K562 (cell line): ENCODE results near the gene ZP3. TPM values are rescaled to one million over a fixed set of nuclear protein-coding genes. Genes with fewer than 3 reads are reported as not detected.

Experiments
- ATAC-seq: fragments of 200-7000 bp; cut with Tn5 transposase; 3 replicates; pipeline ENCODE4 v1.9.1; 2020; ENCODE audit warnings: moderate library complexity
- BruUV-seq: library from RNA; stranded (reverse); fragments of 400-500 nt; replicated peaks from 2 replicates; lab custom pipeline; 2021; lab: Mats Ljungman, UMichigan
- CTCF ChIA-PET: fragments of 300-600 bp; formaldehyde crosslinking; extraction: SDS; loops from one replicate; lab custom pipeline; 2021; ENCODE audit warnings: low intra/inter-chr PET ratio; lab: Yijun Ruan, JAX
- POLR2A ChIA-PET: fragments of 300-600, 350-650 bp; sonication (Branson Sonifier 250); formaldehyde crosslinking; extraction: SDS; loops from one replicate; lab custom pipeline; 2021; ENCODE audit warnings: antibody characterized with exemption, inconsistent platforms; lab: Yijun Ruan, JAX
- DNase-seq, 4 experiments: peaks; one replicate each; pipeline versions ENCODE4 v3.0.0 to v3.0.0-alpha.2; 2011 to 2018; ENCODE audit warnings: low spot score in 3 of 4, mixed read lengths in 3 of 4; ENCODE audit errors: extremely low read depth in 1 of 4
- FAIRE-seq: peaks from 2 replicates; lab custom pipeline; 2011; peaks lifted over from hg19 to GRCh38; lab: Jason Lieb, UNC
- H2AFZ ChIP-seq: 2 replicates; pipeline ENCODE4 v1.6.0; 2011; ENCODE audit warnings: low read depth, low read length, control low read depth, inconsistent platforms
- H3K27ac ChIP-seq: fragments of 200-600 bp; 3 replicates; pipeline ENCODE4 v1.8.0; 2011; ENCODE audit warnings: low read depth, mild to moderate bottlenecking, control low read depth, inconsistent platforms, low read length, moderate library complexity, mixed read lengths; ENCODE audit errors: extremely low read depth
- H3K27me3 ChIP-seq, 2 experiments: fragments of 300-600 bp in 1 of 2; 2 replicates in 1 of 2; 3 replicates in 1 of 2; pipeline versions ENCODE4 v1.6.0 to v1.8.0; 2011; ENCODE audit warnings: inconsistent platforms in 2 of 2, low read length in 2 of 2, mild to moderate bottlenecking in 1 of 2, mixed read lengths in 1 of 2, moderate library complexity in 1 of 2; ENCODE audit not compliant: control insufficient read depth in 2 of 2, insufficient read depth in 2 of 2
- H3K36me3 ChIP-seq: fragments of 300-600 bp; 3 replicates; pipeline ENCODE4 v1.8.0; 2011; ENCODE audit warnings: mild to moderate bottlenecking, low read length, inconsistent platforms; ENCODE audit not compliant: control insufficient read depth, insufficient read depth
- H3K4me1 ChIP-seq, 2 experiments: fragments of 200-600 bp in 1 of 2; replicated peaks in 1 of 2; 2 replicates in 1 of 2; 3 replicates in 1 of 2; pipeline versions ENCODE4 v1.5.1 to v1.8.0; 2011; ENCODE audit warnings: inconsistent platforms in 2 of 2, low read length in 2 of 2, mild to moderate bottlenecking in 1 of 2, mixed read lengths in 1 of 2, moderate library complexity in 1 of 2; ENCODE audit not compliant: control insufficient read depth in 2 of 2, insufficient read depth in 2 of 2
- H3K4me2 ChIP-seq: 2 replicates; pipeline ENCODE4 v1.6.1; 2011; ENCODE audit warnings: low read length, control low read depth, inconsistent platforms, mixed read lengths; ENCODE audit not compliant: insufficient read depth
- H3K4me3 ChIP-seq: fragments of 200-600 bp; sonication (generic), shearing (Covaris generic); 2 replicates; pipeline ENCODE4 v1.5.1; 2016; ENCODE audit warnings: control low read depth, inconsistent platforms
- H3K79me2 ChIP-seq: fragments of 200-600 bp; 3 replicates; pipeline ENCODE4 v1.8.0; 2011; ENCODE audit warnings: low read length, inconsistent platforms; ENCODE audit not compliant: control insufficient read depth, insufficient read depth
- H3K9ac ChIP-seq, 2 experiments: 2 replicates each; pipeline versions ENCODE4 v1.6.0 to v1.6.1; 2011; ENCODE audit warnings: low read depth in 2 of 2, low read length in 2 of 2, control low read depth in 1 of 2, inconsistent platforms in 1 of 2, mild to moderate bottlenecking in 1 of 2, mixed read lengths in 1 of 2; ENCODE audit not compliant: insufficient read depth in 1 of 2
- H3K9me1 ChIP-seq: one replicate; pipeline ENCODE4 v1.6.0; 2011; ENCODE audit warnings: inconsistent platforms, mild to moderate bottlenecking, low read length, moderate library complexity; ENCODE audit not compliant: control insufficient read depth, insufficient read depth
- H3K9me3 ChIP-seq: replicated peaks from 2 replicates; pipeline ENCODE4 v1.5.1; 2011; ENCODE audit warnings: low read depth, low read length, inconsistent platforms; ENCODE audit not compliant: control insufficient read depth, insufficient read depth
- H4K20me1 ChIP-seq: replicated peaks from 2 replicates; pipeline ENCODE4 v1.6.1; 2011; ENCODE audit warnings: low read length, inconsistent platforms, mixed read lengths; ENCODE audit not compliant: control insufficient read depth, insufficient read depth
- ATF1 ChIP-seq, 2 experiments: fragments of 450-650 bp in 1 of 2; IDR thresholded peaks; 2 replicates each; pipeline ENCODE4 v1.6.1; 2016; ENCODE audit warnings: missing compliant biosample characterization in 1 of 2, missing genetic modification characterization in 1 of 2
- CBFA2T2 ChIP-seq: fragments of 450-650 bp; conservative IDR thresholded peaks from 2 replicates; pipeline ENCODE4 v1.6.1; 2017; ENCODE audit warnings: mild to moderate bottlenecking
- CC2D1A ChIP-seq: fragments of 450-650 bp; IDR thresholded peaks from 2 replicates; pipeline ENCODE4 v1.6.1; 2017; ENCODE audit warnings: mild to moderate bottlenecking
- CTBP1 ChIP-seq: fragments of 450-650 bp; IDR thresholded peaks from 2 replicates; pipeline ENCODE4 v1.6.1; 2016; ENCODE audit warnings: borderline replicate concordance
- ELF2 ChIP-seq: fragments of 250-450 bp; sonication (Bioruptor Pico); IDR thresholded peaks from 2 replicates; pipeline ENCODE4 v1.5.0; 2021; ENCODE audit warnings: mild to moderate bottlenecking
- NEUROD1 ChIP-seq: fragments of 150-350 bp; IDR thresholded peaks from 2 replicates; pipeline ENCODE4 v1.6.1; 2014; ENCODE audit warnings: borderline replicate concordance, low read length, low read depth; ENCODE audit not compliant: partially characterized antibody
- NFE2L1 ChIP-seq: fragments of 450-650 bp; IDR thresholded peaks from 2 replicates; pipeline ENCODE4 v1.6.1; 2016; ENCODE audit warnings: missing genetic modification characterization, low read depth, mild to moderate bottlenecking, missing compliant biosample characterization, moderate library complexity, borderline replicate concordance
- NR2F6 ChIP-seq: fragments of 450-650 bp; formaldehyde crosslinking; IDR thresholded peaks from 2 replicates; pipeline ENCODE4 v1.4.0; 2020; ENCODE audit warnings: mild to moderate bottlenecking
- POLR2AphosphoS2 ChIP-seq: IDR thresholded peaks from 2 replicates; pipeline ENCODE4 v1.6.1; 2012; ENCODE audit warnings: low read length, improper control_type of control experiment
- PRPF4 ChIP-seq: fragments of 200-400 bp; formaldehyde crosslinking; IDR thresholded peaks from one replicate; pipeline ENCODE4 v1.6.1; 2017; ENCODE audit warnings: low read length, low read depth, mild to moderate bottlenecking; ENCODE audit not compliant: insufficient read depth, poor library complexity, severe bottlenecking
- RUNX1 ChIP-seq: sonication (generic); IDR thresholded peaks from 2 replicates; pipeline ENCODE4 v1.6.1; 2016; ENCODE audit warnings: antibody characterized with exemption, low read depth
- SRSF3 ChIP-seq: fragments of 200-400 bp; formaldehyde crosslinking; IDR thresholded peaks from 2 replicates; pipeline ENCODE4 v1.6.1; 2016; ENCODE audit warnings: mild to moderate bottlenecking, low read length, moderate library complexity; ENCODE audit not compliant: insufficient read depth
- STAG1 ChIP-seq: sonication (generic); formaldehyde crosslinking; IDR thresholded peaks from 2 replicates; pipeline ENCODE4 v1.5.0; 2020; ENCODE audit warnings: missing genetic modification reagents, borderline replicate concordance
- TFAP4 ChIP-seq: sonication (generic); formaldehyde crosslinking; IDR thresholded peaks from 2 replicates; pipeline ENCODE4 v1.8.0; 2022; ENCODE audit warnings: missing genetic modification reagents, mild to moderate bottlenecking, moderate library complexity, borderline replicate concordance
- ZNF134 ChIP-seq: fragments of 250-450 bp; sonication (Bioruptor Pico); conservative IDR thresholded peaks from 2 replicates; pipeline ENCODE4 v1.4.0; 2020
- ZNF146 ChIP-seq: IDR thresholded peaks from one replicate; pipeline ENCODE4 v1.6.1; 2018; ENCODE audit warnings: missing compliant biosample characterization; ENCODE audit not compliant: unreplicated experiment
- ZNF239 ChIP-seq: fragments of 250-450 bp; sonication (Bioruptor Pico); IDR thresholded peaks from 2 replicates; pipeline ENCODE4 v1.4.0; 2020; ENCODE audit warnings: mild to moderate bottlenecking
- ZNF551 ChIP-seq: fragments of 250-450 bp; sonication (Bioruptor Pico); IDR thresholded peaks from 2 replicates; pipeline ENCODE4 v1.5.0; 2021; ENCODE audit warnings: mild to moderate bottlenecking, moderate library complexity
- WGBS: fragments of 100-300 bp; shearing (Covaris generic); methylation state at CpG from one replicate; pipeline ENCODE4 v1.1.6; 2016; ENCODE audit warnings: low coverage, mixed read lengths; ENCODE audit not compliant: insufficient coverage; ENCODE audit errors: missing lambda C conversion rate; 5-methylcytosine and 5-hydroxymethylcytosine counted together
- in situ Hi-C: fragments of 300-500 bp; cut with MboI; formaldehyde crosslinking; loops from 4 replicates; pipeline ENCODE4 v1.15.0; 2018; ENCODE audit warnings: inconsistent platforms, mixed read lengths
- intact Hi-C: fragments of 100-400 bp; cut with micrococcal nuclease; formaldehyde crosslinking; loops from 2 replicates; pipeline ENCODE4 v1.14.2; 2022
- polyA plus RNA-seq, 8 experiments: library from polyadenylated mRNA; depleted of rRNA in 4 of 8; stranded (reverse) in 5 of 8; unstranded in 3 of 8; fragments of >200 nt; fragmentation: Nextera tagmentation in 2 of 8; fragmentation: Illumina TruSeq in 1 of 8; extraction: Ambion mirVana in 2 of 8; extraction: Trizol in 1 of 8; gene quantifications; 2 replicates each; pipeline versions ENCODE4 v1.2.1 to v1.2.3, GENCODE V29; 2011 to 2014; ENCODE audit warnings: inconsistent platforms in 1 of 8, missing spikeins in 1 of 8
- total RNA-seq, 7 experiments: library from RNA; depleted of rRNA in 6 of 7; stranded (reverse); fragments of >200 nt in 6 of 7; fragmentation: Illumina TruSeq in 2 of 7; extraction: Trizol in 2 of 7; gene quantifications; 2 replicates each; pipeline versions ENCODE4 v1.2.1 to v1.2.3, GENCODE V29; 2011 to 2021; ENCODE audit warnings: low replicate concordance in 1 of 7
- TF ChIP-seq, protein P1 (sequence below), 2 experiments: fragments of 450-650 bp in 1 of 2; sonication (generic) in 1 of 2; formaldehyde crosslinking; conservative IDR thresholded peaks; 2 replicates each; pipeline versions ENCODE4 v1.4.0 to v1.8.1; 2020 to 2022; ENCODE audit warnings: mild to moderate bottlenecking in 1 of 2, missing genetic modification reagents in 1 of 2
- TF ChIP-seq, protein P2 (sequence below): fragments of 150-350 bp; conservative IDR thresholded peaks from 2 replicates; pipeline ENCODE4 v1.6.1; 2014; ENCODE audit warnings: low read length

Gene ZP3
- total and polyA plus RNA-seq, 9 of the 15 experiments (the other 6 are each of a cell fraction or from before 2014, with no cell fraction given): 1.4 to 3.8 (median 2.4) TPM

- 28% methylated on average over 12 of the region's 12 CpGs for WGBS
- ChIA-PET POLR2A (interaction anchor here (0.6 to 1.1 kb wide), 3 partner anchors 17 to 41 kb away, joined by 3 to 4 read pairs (median 3); no protein-coding TSS in a partner anchor), CTCF (no interaction called here)
- Histone ChIP-seq H3K9me1 (no peaks in the 10 kb centered on the region), H3K9me3 (no peaks in the 10 kb centered on the region), H3K4me3 (peak overlapping the region; percentile 53; the same call in 1 of the 2 replicates), H3K9ac (peak overlapping the region; percentile 87), H3K27ac (peak overlapping the region; percentile 77), H2AFZ (peak overlapping the region; percentile 93), H3K4me1 (peaks cover 48 to 72% of the 10 kb centered on the region in 2 experiments), H3K79me2 (peaks cover 5% of the 10 kb centered on the region), H3K27me3 (no peaks in the 10 kb centered on the region), H4K20me1 (no peaks in the 10 kb centered on the region), H3K36me3 (no peaks in the 10 kb centered on the region), H3K4me2 (peak overlapping the region; percentile 83)
- DNase-seq: no peak
- BruUV-seq: TSS peak; percentile 90
- ATAC-seq: no peak
- in situ Hi-C loops: no loop called here
- FAIRE-seq: no peak
- intact Hi-C loops: loop anchor here (2.0 kb wide), 1 partner anchor 34 kb away; the partner anchor contains the start of gene YWHAG
- TF ChIP-seq PRPF4: no peak
- no peak for TF ChIP-seq NR2F6 (CRISPR knock-in tag)
- TF ChIP-seq ZNF134 (CRISPR knock-in tag): no peak
- no peak for TF ChIP-seq POLR2AphosphoS2
- TF ChIP-seq ZNF239: no peak
- TF ChIP-seq NFE2L1 (tag): no peak
- TF ChIP-seq CTBP1: no peak
- no peak for TF ChIP-seq TFAP4 (CRISPR knock-in tag)
- TF ChIP-seq NEUROD1: no peak
- no peak for TF ChIP-seq SRSF3
- TF ChIP-seq STAG1 (CRISPR knock-in tag): no peak
- TF ChIP-seq ZNF551: no peak
- no peak for TF ChIP-seq CBFA2T2
- TF ChIP-seq, protein P1, sequence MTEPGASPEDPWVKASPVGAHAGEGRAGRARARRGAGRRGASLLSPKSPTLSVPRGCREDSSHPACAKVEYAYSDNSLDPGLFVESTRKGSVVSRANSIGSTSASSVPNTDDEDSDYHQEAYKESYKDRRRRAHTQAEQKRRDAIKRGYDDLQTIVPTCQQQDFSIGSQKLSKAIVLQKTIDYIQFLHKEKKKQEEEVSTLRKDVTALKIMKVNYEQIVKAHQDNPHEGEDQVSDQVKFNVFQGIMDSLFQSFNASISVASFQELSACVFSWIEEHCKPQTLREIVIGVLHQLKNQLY (CRISPR knock-in tag; conservative IDR thresholded peaks at IDR 0.05): no peak
- peak; percentile 17; the same call in 1 of the 2 replicates for TF ChIP-seq ELF2 (CRISPR knock-in tag)
- TF ChIP-seq RUNX1: no peak
- no peak for TF ChIP-seq ZNF146 (CRISPR knock-in tag)
- TF ChIP-seq, protein P2, sequence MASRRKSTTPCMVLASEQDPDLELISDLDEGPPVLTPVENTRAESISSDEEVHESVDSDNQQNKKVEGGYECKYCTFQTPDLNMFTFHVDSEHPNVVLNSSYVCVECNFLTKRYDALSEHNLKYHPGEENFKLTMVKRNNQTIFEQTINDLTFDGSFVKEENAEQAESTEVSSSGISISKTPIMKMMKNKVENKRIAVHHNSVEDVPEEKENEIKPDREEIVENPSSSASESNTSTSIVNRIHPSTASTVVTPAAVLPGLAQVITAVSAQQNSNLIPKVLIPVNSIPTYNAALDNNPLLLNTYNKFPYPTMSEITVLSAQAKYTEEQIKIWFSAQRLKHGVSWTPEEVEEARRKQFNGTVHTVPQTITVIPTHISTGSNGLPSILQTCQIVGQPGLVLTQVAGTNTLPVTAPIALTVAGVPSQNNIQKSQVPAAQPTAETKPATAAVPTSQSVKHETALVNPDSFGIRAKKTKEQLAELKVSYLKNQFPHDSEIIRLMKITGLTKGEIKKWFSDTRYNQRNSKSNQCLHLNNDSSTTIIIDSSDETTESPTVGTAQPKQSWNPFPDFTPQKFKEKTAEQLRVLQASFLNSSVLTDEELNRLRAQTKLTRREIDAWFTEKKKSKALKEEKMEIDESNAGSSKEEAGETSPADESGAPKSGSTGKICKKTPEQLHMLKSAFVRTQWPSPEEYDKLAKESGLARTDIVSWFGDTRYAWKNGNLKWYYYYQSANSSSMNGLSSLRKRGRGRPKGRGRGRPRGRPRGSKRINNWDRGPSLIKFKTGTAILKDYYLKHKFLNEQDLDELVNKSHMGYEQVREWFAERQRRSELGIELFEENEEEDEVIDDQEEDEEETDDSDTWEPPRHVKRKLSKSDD: no peak
- TF ChIP-seq CC2D1A: no peak
- no peak for TF ChIP-seq ATF1 (CRISPR knock-in tag; IDR thresholded peaks at IDR 0.05)
- no peak for TF ChIP-seq ATF1 (tag; IDR thresholded peaks at IDR 0.05)
These were observed 32.1 kb upstream of the ZP3 start for GRCh38 chr7:76392531-76393115.
